ENCODE measurements around the gene MAK.

Gene MAK

DNA sequence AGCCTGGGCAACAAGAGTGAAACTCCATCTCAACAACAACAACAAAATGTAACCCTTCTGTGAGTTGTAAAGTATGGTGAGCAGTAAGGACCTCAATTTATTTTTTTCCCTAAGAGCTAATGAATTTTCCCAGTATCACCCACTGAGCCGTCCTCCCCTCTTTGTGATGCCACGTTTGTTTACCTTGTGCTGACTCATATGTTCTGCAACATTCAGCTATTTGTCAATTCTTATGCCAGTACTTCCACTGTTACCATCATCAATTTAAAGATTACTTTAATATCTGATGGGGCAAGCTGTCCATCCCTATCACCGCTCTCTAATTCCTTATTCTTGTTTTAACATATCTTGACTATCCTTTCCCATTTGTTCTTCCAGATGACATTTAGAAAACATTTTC lies 37.5 kb downstream of the MAK start:
- TF ChIP-seq, protein P1, sequence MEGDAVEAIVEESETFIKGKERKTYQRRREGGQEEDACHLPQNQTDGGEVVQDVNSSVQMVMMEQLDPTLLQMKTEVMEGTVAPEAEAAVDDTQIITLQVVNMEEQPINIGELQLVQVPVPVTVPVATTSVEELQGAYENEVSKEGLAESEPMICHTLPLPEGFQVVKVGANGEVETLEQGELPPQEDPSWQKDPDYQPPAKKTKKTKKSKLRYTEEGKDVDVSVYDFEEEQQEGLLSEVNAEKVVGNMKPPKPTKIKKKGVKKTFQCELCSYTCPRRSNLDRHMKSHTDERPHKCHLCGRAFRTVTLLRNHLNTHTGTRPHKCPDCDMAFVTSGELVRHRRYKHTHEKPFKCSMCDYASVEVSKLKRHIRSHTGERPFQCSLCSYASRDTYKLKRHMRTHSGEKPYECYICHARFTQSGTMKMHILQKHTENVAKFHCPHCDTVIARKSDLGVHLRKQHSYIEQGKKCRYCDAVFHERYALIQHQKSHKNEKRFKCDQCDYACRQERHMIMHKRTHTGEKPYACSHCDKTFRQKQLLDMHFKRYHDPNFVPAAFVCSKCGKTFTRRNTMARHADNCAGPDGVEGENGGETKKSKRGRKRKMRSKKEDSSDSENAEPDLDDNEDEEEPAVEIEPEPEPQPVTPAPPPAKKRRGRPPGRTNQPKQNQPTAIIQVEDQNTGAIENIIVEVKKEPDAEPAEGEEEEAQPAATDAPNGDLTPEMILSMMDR (IDR thresholded peaks at IDR 0.05; ENCODE audit: control insufficient read depth, extremely low read depth, insufficient read depth), result no peak
- no peak for DNase-seq (ENCODE audit: low read depth)
- no peak overlapping the region for H3K4me3 ChIP-seq (ENCODE audit: low read depth, low read length)

DNA sequence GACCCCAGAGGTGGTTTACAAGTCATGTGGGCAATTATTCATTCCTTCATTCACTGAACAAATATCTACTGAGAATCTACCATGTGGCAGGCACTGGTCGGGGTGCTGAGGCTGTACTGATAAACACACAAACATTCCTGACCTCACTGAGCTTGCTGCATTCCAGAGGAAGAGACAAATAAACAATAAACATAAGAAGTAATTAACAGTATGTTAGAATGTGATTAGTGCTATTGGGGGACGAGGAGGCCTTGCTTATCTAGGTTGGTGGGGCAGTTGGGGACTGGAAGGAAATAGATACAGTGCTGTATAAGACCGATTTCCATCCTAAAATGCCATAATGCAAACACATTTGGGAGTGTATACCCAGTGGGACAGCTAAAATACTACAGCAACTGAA lies 44.1 kb downstream of the MAK start:
- no peak for DNase-seq (ENCODE audit: low read depth)
- TF ChIP-seq, protein P1 (IDR thresholded peaks at IDR 0.05; ENCODE audit: control insufficient read depth, extremely low read depth, insufficient read depth), result no peak
- no peak overlapping the region for H3K4me3 ChIP-seq (ENCODE audit: low read depth, low read length)

DNA sequence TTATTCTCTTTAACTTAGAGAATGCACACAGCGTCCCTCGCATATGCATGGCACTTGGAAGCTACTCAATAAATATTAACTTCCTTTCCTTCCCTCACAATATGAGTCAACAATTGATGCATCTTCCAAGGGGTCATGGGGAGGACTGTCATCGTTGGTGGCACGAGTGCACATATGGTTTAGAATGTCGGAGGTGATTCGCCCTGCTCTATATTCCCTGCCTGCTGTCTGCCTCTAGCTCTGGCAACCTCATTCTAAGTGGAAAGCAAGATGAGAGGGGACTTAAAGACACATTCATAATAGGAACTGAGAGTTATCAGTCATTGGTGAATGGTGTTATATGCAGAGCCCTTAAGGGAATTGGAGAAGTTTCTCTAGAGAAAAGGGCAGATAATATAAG lies 44.6 kb downstream of the MAK start:
- TF ChIP-seq, protein P1 (IDR thresholded peaks at IDR 0.05; ENCODE audit: control insufficient read depth, extremely low read depth, insufficient read depth), result no peak
- H3K4me3 ChIP-seq (ENCODE audit: low read depth, low read length), result no peak overlapping the region
- DNase-seq (ENCODE audit: low read depth), result no peak

DNA sequence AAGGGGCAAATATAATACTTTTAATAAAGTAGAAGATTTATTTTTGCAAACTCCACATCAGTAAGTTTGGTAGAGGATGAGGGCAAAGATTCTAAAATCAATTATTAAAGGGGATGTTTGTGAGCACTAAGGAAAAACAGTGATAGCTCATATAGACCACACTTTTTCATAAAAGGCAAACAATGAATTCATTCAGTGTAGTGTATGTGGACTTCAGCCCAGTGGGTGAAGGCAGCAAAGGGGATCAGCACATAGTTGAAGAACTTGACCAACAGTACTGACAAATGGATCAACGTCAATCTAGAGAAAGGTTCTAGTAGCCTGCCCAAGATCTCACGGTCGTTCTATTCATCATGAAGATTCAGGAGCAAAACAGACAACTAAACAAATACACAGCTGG lies 45.3 kb downstream of the MAK start:
- H3K4me3 ChIP-seq (ENCODE audit: low read depth, low read length), result no peak overlapping the region
- DNase-seq (ENCODE audit: low read depth), result no peak
- TF ChIP-seq, protein P1 (IDR thresholded peaks at IDR 0.05; ENCODE audit: control insufficient read depth, extremely low read depth, insufficient read depth), result no peak

DNA sequence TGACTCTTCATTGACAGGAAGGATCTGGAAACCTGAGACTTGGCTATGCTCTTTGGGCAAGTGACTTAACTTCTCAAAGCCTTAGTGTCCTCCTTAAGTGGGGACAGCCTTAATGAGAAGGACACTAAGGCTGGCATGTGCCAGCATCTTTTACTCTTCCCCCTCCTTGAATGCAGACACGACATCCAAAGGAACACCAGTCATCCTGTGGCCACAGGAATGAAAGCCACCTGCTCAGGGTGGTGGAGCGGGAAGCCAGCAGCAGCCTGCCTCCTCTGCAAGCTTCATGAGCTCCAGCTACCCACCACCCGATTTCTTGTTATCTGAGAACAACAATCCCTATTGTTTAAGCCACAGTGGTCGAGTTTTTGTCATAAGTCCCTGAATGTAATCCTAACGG lies 46.2 kb downstream of the MAK start:
- H3K4me3 ChIP-seq (ENCODE audit: low read depth, low read length), result no peak overlapping the region
- TF ChIP-seq, protein P1 (IDR thresholded peaks at IDR 0.05; ENCODE audit: control insufficient read depth, extremely low read depth, insufficient read depth), result no peak
- DNase-seq (ENCODE audit: low read depth), result no peak

DNA sequence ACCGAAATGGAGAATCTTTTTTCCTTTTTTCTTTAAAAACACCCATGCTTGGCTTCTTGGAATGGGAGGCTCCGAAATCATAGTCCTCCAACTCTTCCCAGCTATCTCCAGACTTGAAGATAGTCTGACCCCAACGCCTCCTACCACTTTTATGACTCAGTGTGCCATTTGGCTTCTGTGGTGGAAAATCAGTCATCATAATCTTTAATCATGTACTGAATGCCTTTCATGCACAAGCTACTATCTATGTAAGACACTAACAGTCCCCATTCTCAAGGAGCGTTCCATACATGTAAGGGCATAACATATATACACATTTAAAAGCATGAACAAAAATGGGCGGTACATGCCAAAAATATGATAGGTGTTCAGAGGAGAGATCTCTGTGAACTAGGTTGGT lies 46.7 kb downstream of the MAK start:
- no peak for DNase-seq (ENCODE audit: low read depth)
- TF ChIP-seq, protein P1 (IDR thresholded peaks at IDR 0.05; ENCODE audit: control insufficient read depth, extremely low read depth, insufficient read depth), result no peak
- H3K4me3 ChIP-seq (ENCODE audit: low read depth, low read length), result no peak overlapping the region

DNA sequence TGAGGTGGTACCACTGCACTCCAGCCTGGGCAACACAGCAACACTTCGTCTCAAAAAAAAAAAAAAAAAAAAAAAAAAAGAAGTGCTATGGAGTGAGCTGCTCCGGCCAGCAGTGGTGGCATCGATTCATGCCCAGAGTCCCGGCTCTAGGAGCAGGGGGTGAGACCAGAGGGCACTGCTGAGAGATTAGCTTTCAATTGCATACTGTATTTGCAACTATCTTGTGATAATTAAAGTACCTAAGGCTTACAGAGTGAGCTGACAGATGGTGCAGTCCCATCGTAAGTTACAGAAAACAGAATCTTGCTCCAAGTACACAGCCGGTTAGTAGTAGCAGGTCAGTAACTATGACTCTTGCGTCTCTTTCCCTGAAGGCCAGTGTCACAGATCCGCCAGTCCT lies 59.3 kb downstream of the MAK start:
- TF ChIP-seq, protein P1 (IDR thresholded peaks at IDR 0.05; ENCODE audit: control insufficient read depth, extremely low read depth, insufficient read depth), result no peak
- no peak overlapping the region for H3K4me3 ChIP-seq (ENCODE audit: low read depth, low read length)
- DNase-seq (ENCODE audit: low read depth), result no peak
